HepG2 (cell line): ENCODE data around the gene TCAP. TPM values are rescaled to one million over a fixed set of nuclear protein-coding genes. Genes with fewer than 3 reads are reported as not detected.

Experiments
- ATAC-seq: fragments of 200-7000 bp; cut with Tn5 transposase; 3 replicates; pipeline ENCODE4 v1.9.1; 2020; ENCODE audit warnings: mild to moderate bottlenecking, moderate library complexity
- BruUV-seq: library from RNA; stranded (reverse); fragments of 400-500 nt; replicated peaks from 2 replicates; lab custom pipeline; 2021; lab: Mats Ljungman, UMichigan
- CTCF ChIA-PET: fragments of 300-600 bp; formaldehyde crosslinking; extraction: SDS; loops from one replicate; lab custom pipeline; 2021; ENCODE audit warnings: low total read pairs, inconsistent platforms, low intra/inter-chr PET ratio; lab: Yijun Ruan, JAX
- POLR2A ChIA-PET: fragments of 350-600 bp; sonication (Branson Sonifier 250); formaldehyde crosslinking; loops from one replicate; lab custom pipeline; 2020; ENCODE audit warnings: antibody characterized with exemption, inconsistent platforms; lab: Yijun Ruan, JAX
- DNase-seq: peaks from one replicate; pipeline ENCODE4 v3.0.0-alpha.2; 2015; ENCODE audit warnings: low spot score
- FAIRE-seq: peaks from 3 replicates; lab custom pipeline; 2011; peaks lifted over from hg19 to GRCh38; lab: Jason Lieb, UNC
- H2AFZ ChIP-seq: one replicate; pipeline ENCODE4 v1.6.1; 2011; ENCODE audit warnings: low read length, inconsistent platforms
- H3K27ac ChIP-seq: fragments of 300-600 bp; 3 replicates; pipeline ENCODE4 v1.8.0; 2011; ENCODE audit warnings: mixed run types, mild to moderate bottlenecking, mixed read lengths, low read length, inconsistent platforms; ENCODE audit not compliant: insufficient read depth; ENCODE audit errors: extremely low read length
- H3K27me3 ChIP-seq, 2 experiments: fragments of 200-600 bp in 1 of 2; 2 replicates in 1 of 2; 3 replicates in 1 of 2; pipeline versions ENCODE4 v1.6.0 to v1.8.0; 2011; ENCODE audit warnings: low read length in 2 of 2, mild to moderate bottlenecking in 2 of 2, moderate library complexity in 2 of 2, inconsistent platforms in 1 of 2; ENCODE audit not compliant: insufficient read depth in 2 of 2, control insufficient read depth in 1 of 2
- H3K36me3 ChIP-seq, 2 experiments: fragments of 200-600 bp in 1 of 2; replicated peaks in 1 of 2; 2 replicates in 1 of 2; 3 replicates in 1 of 2; pipeline versions ENCODE4 v1.5.1 to v1.8.0; 2011; ENCODE audit warnings: low read length in 2 of 2, inconsistent platforms in 1 of 2; ENCODE audit not compliant: insufficient read depth in 2 of 2, control insufficient read depth in 1 of 2
- H3K4me1 ChIP-seq: 2 replicates; pipeline ENCODE4 v1.5.1; 2012; ENCODE audit warnings: low read length, inconsistent platforms; ENCODE audit not compliant: insufficient read depth
- H3K4me2 ChIP-seq: 2 replicates; pipeline ENCODE4 v1.6.0; 2011; ENCODE audit warnings: low read depth, low read length, inconsistent platforms
- H3K4me3 ChIP-seq, 3 experiments: fragments of 200-600 bp in 1 of 3; sonication (generic), shearing (Covaris generic) in 1 of 3; replicated peaks in 1 of 3; 2 replicates each; pipeline ENCODE4 v1.5.1; 2011 to 2016; ENCODE audit warnings: low read length in 3 of 3, inconsistent platforms in 2 of 3, low read depth in 2 of 3, mild to moderate bottlenecking in 2 of 3, control low read depth in 1 of 3, mixed read lengths in 1 of 3; ENCODE audit not compliant: insufficient read depth in 1 of 3
- H3K79me2 ChIP-seq: one replicate; pipeline ENCODE4 v1.6.1; 2011; ENCODE audit warnings: low read length, inconsistent platforms; ENCODE audit not compliant: insufficient read depth
- H3K9ac ChIP-seq: 2 replicates; pipeline ENCODE4 v1.6.0; 2011; ENCODE audit warnings: mild to moderate bottlenecking, low read depth, low read length, inconsistent platforms; ENCODE audit not compliant: insufficient read depth
- H3K9me3 ChIP-seq: 2 replicates; pipeline ENCODE4 v1.5.1; 2012; ENCODE audit warnings: mild to moderate bottlenecking, low read length
- H4K20me1 ChIP-seq: 2 replicates; pipeline ENCODE4 v1.6.0; 2011; ENCODE audit warnings: inconsistent platforms, mild to moderate bottlenecking, low read length, moderate library complexity; ENCODE audit not compliant: insufficient read depth
- ARHGAP35 ChIP-seq: sonication (generic); formaldehyde crosslinking; IDR thresholded peaks from 2 replicates; pipeline ENCODE4 v1.9.0; 2022; ENCODE audit warnings: mild to moderate bottlenecking, inconsistent platforms, moderate library complexity, missing genetic modification reagents, borderline replicate concordance
- ATF7 ChIP-seq, 2 experiments: fragments of 450-650 bp in 1 of 2; sonication (generic) in 1 of 2; formaldehyde crosslinking in 1 of 2; IDR thresholded peaks; 2 replicates each; pipeline versions ENCODE4 v1.4.0 to v1.6.1; 2016 to 2020; ENCODE audit warnings: antibody characterized with exemption in 1 of 2, mild to moderate bottlenecking in 1 of 2, missing genetic modification reagents in 1 of 2
- BHLHE40 ChIP-seq: IDR thresholded peaks from 2 replicates; pipeline ENCODE4 v1.6.1; 2011; ENCODE audit warnings: low read length, improper control_type of control experiment
- CREM ChIP-seq, 2 experiments: sonication (generic) in 1 of 2; formaldehyde crosslinking in 1 of 2; IDR thresholded peaks; 2 replicates each; pipeline versions ENCODE4 v1.4.0 to v1.6.1; 2016 to 2020; ENCODE audit warnings: antibody characterized with exemption in 1 of 2, mild to moderate bottlenecking in 1 of 2, missing genetic modification reagents in 1 of 2
- DNMT3B ChIP-seq: conservative IDR thresholded peaks from 2 replicates; pipeline ENCODE4 v1.6.1; 2016; ENCODE audit warnings: missing biosample characterization, control low read depth
- ELF1 ChIP-seq: sonication (generic); formaldehyde crosslinking; IDR thresholded peaks from 2 replicates; pipeline ENCODE4 v1.4.0; 2020; ENCODE audit warnings: missing genetic modification reagents
- HMG20A ChIP-seq: IDR thresholded peaks from 2 replicates; pipeline ENCODE4 v1.6.1; 2016; ENCODE audit warnings: borderline replicate concordance
- JUND ChIP-seq: sonication (generic); formaldehyde crosslinking; IDR thresholded peaks from 2 replicates; pipeline ENCODE4 v1.8.0; 2022; ENCODE audit warnings: mild to moderate bottlenecking, missing genetic modification reagents
- NCOR1 ChIP-seq: fragments of 200-600 bp; sonication (generic); IDR thresholded peaks from 2 replicates; pipeline ENCODE4 v1.7.0; 2017; ENCODE audit warnings: antibody characterized with exemption, low read length, borderline replicate concordance
- NONO ChIP-seq, 2 experiments: fragments of 450-650 bp in 1 of 2; sonication (generic) in 1 of 2; formaldehyde crosslinking in 1 of 2; IDR thresholded peaks in 1 of 2; conservative IDR thresholded peaks in 1 of 2; 2 replicates each; pipeline versions ENCODE4 v1.6.1 to v1.8.0; 2017 to 2022; ENCODE audit warnings: mild to moderate bottlenecking in 1 of 2, missing genetic modification reagents in 1 of 2, moderate library complexity in 1 of 2
- PHF5A ChIP-seq: IDR thresholded peaks from one replicate; pipeline ENCODE4 v1.6.1; 2018; ENCODE audit warnings: low read depth, missing genetic modification reagents; ENCODE audit not compliant: unreplicated experiment
- SMARCC2 ChIP-seq: fragments of 450-650 bp; IDR thresholded peaks from 2 replicates; pipeline ENCODE4 v1.6.1; 2017; ENCODE audit warnings: antibody characterized with exemption, mild to moderate bottlenecking
- SOX13 ChIP-seq, 3 experiments: fragments of 450-650 bp in 1 of 3; sonication (generic) in 1 of 3; formaldehyde crosslinking in 1 of 3; IDR thresholded peaks in 2 of 3; conservative IDR thresholded peaks in 1 of 3; 2 replicates each; pipeline versions ENCODE4 v1.5.0 to v1.6.1; 2016 to 2020; ENCODE audit warnings: antibody characterized with exemption in 1 of 3, mild to moderate bottlenecking in 1 of 3, missing compliant biosample characterization in 1 of 3, missing genetic modification reagents in 1 of 3, moderate library complexity in 1 of 3
- TEAD3 ChIP-seq: optimal IDR thresholded peaks from 2 replicates; pipeline ENCODE3; 2016; ENCODE audit warnings: borderline replicate concordance
- ZEB1 ChIP-seq: IDR thresholded peaks from 2 replicates; pipeline ENCODE4 v1.6.1; 2012; ENCODE audit warnings: mild to moderate bottlenecking, low read depth, inconsistent platforms; ENCODE audit not compliant: insufficient replicate concordance
- ZFAT ChIP-seq: sonication (generic); formaldehyde crosslinking; conservative IDR thresholded peaks from 2 replicates; pipeline ENCODE4 v1.8.1; 2023; ENCODE audit warnings: missing genetic modification reagents, inconsistent platforms
- ZNF605 ChIP-seq: sonication (generic); formaldehyde crosslinking; IDR thresholded peaks from 2 replicates; pipeline ENCODE4 v1.8.0; 2022; ENCODE audit warnings: mild to moderate bottlenecking, missing genetic modification reagents
- ZNF792 ChIP-seq: IDR thresholded peaks from 2 replicates; pipeline ENCODE4 v1.6.1; 2016
- WGBS: methylation state at CpG from one replicate; pipeline ENCODE4 v1.1.6; 2017; ENCODE audit warnings: low lambda C conversion rate; 5-methylcytosine and 5-hydroxymethylcytosine counted together
- in situ Hi-C: cut with HindIII; loops from 2 replicates; pipeline ENCODE4 v1.10.0; 2017; ENCODE audit warnings: low pct_unique_long_range_greater_than_20kb; ENCODE audit not compliant: extremely low pct_ligation_motif_present
- intact Hi-C: fragments of 100-400 bp; cut with micrococcal nuclease; formaldehyde crosslinking; loops from one replicate; pipeline ENCODE4 v1.10.0; 2022; ENCODE audit not compliant: unreplicated experiment
- polyA plus RNA-seq, 8 experiments: library from polyadenylated mRNA; depleted of rRNA in 3 of 8; stranded (reverse) in 7 of 8; unstranded in 1 of 8; fragments of >200 nt; fragmentation: Illumina TruSeq in 4 of 8; extraction: Trizol in 4 of 8; gene quantifications; 2 replicates each; pipeline versions ENCODE4 v1.2.1 to v1.2.3, GENCODE V29; 2011 to 2016; ENCODE audit warnings: low read depth in 4 of 8, missing spikeins in 1 of 8, mixed read lengths in 1 of 8; ENCODE audit not compliant: insufficient read depth in 1 of 8
- total RNA-seq, 5 experiments: library from RNA; depleted of rRNA; stranded (reverse); fragments of >200 nt; fragmentation: Illumina TruSeq; extraction: Trizol; gene quantifications; 2 replicates each; pipeline ENCODE4 v1.2.3, GENCODE V29; 2016; ENCODE audit warnings: low read depth in 1 of 5
- TF ChIP-seq, protein P1 (sequence below): sonication (generic); formaldehyde crosslinking; IDR thresholded peaks from 2 replicates; pipeline ENCODE4 v1.4.0; 2020; ENCODE audit warnings: missing genetic modification reagents
- TF ChIP-seq, protein P2 (sequence below): IDR thresholded peaks from 2 replicates; pipeline ENCODE4 v1.6.1; 2016; ENCODE audit warnings: missing compliant biosample characterization, missing genetic modification reagents, borderline replicate concordance
- TF ChIP-seq, protein P3 (sequence below): sonication (generic); formaldehyde crosslinking; IDR thresholded peaks from 2 replicates; pipeline ENCODE4 v1.5.0; 2020; ENCODE audit warnings: mild to moderate bottlenecking, low read depth, missing genetic modification reagents, borderline replicate concordance

TCAP gene
- total and polyA plus RNA-seq, 2 of the 13 experiments (the other 11 are each of a cell fraction or from before 2014, with no cell fraction given): 0.24 to 0.65 TPM

DNA sequence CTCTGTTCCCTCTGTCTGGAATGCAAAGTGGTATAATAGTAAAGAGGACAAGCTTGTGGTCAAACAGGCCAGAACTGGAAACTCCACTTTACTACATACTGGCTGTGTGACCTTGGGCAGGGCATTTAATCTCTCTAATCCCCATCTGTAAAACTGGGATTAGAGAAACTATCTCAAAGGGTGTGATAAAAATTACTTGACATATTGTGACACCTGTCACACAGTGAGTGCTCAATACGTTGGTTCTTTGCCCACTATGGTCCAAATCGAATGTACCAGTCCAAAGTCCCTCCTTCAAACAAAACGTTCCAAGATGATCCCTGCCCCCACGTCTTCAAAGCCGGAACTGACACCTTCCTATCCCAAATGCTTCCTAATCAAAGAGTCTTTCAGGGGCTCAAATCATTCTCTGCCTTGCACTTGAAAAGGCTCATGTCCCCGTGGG lies 22.0 kb downstream of the TCAP start:
- peak overlapping the region; percentile 88 for H3K27ac ChIP-seq
- ChIA-PET CTCF (no interaction called here), POLR2A (interaction anchor here (1.0 to 4.9 kb wide), 11 partner anchors 9 to 487 kb away, joined by 3 to 118 read pairs (median 25); partner anchors contain the start of genes ERBB2, MIEN1, PNMT and RPL19)
- peak; percentile 43 for FAIRE-seq
- H3K4me3 ChIP-seq: peak overlapping the region; percentile 72 to 76 (median 74)
- peaks cover 26% of the 10 kb centered on the region for H3K4me1 ChIP-seq
- H3K9me3 ChIP-seq: no peaks in the 10 kb centered on the region
- intact Hi-C loops (loop anchor here (1.0 kb wide), 1 partner anchor 8 kb away; no protein-coding TSS in a partner anchor), in situ Hi-C loops (no loop called here)
- no peaks in the 10 kb centered on the region for H4K20me1 ChIP-seq
- BruUV-seq: TSS peak; percentile 84
- peak overlapping the region; percentile 17 for H2AFZ ChIP-seq
- no peaks in the 10 kb centered on the region for H3K79me2 ChIP-seq
- H3K4me2 ChIP-seq: peak overlapping the region; percentile 94
- WGBS: 2% methylated on average over 6 of the region's 6 CpGs
- DNase-seq: no peak
- no peaks in the 10 kb centered on the region; a peak in 1 of 5 replicates for H3K27me3 ChIP-seq
- peaks cover 0 to 2% of the 10 kb centered on the region in 2 experiments; a peak in 2 of 5 replicates for H3K36me3 ChIP-seq
- peak; percentile 6 for ATAC-seq
- peak overlapping the region; percentile 83 for H3K9ac ChIP-seq
- TF ChIP-seq ZFAT (CRISPR knock-in tag): no peak
- peak; percentile 59; the same call in 1 of the 2 replicates for TF ChIP-seq DNMT3B (CRISPR knock-in tag)
- peak; percentile 50; the same call in 1 of the 2 replicates for TF ChIP-seq SOX13 (IDR thresholded peaks at IDR 0.05)
- TF ChIP-seq SOX13 (CRISPR knock-in tag; conservative IDR thresholded peaks at IDR 0.05 in 1 of 2, IDR thresholded peaks at IDR 0.05 in 1 of 2): peak in 1 of 2 experiments; percentile 69; a peak in 2 of 4 replicates
- TF ChIP-seq JUND (CRISPR knock-in tag): no peak
- 0 out of 2 replicates have a peak, but pooled peaks have one; percentile 5 for TF ChIP-seq BHLHE40
- TF ChIP-seq ATF7 (IDR thresholded peaks at IDR 0.05): no peak
- no peak; the same call in 1 of the 2 replicates for TF ChIP-seq ATF7 (CRISPR knock-in tag; IDR thresholded peaks at IDR 0.05)
- TF ChIP-seq ARHGAP35 (CRISPR knock-in tag): no peak
- peak; percentile 31; the same call in 1 of the 2 replicates for TF ChIP-seq HMG20A (CRISPR knock-in tag)
- peak; percentile 62; the same call in 1 of the 2 replicates for TF ChIP-seq CREM (IDR thresholded peaks at IDR 0.05)
- no peak for TF ChIP-seq CREM (CRISPR knock-in tag; IDR thresholded peaks at IDR 0.05)
- no peak; the same call in 1 of the 2 replicates for TF ChIP-seq ZNF792 (CRISPR knock-in tag)
- peak; percentile 71 for TF ChIP-seq ZEB1
- TF ChIP-seq, protein P1, sequence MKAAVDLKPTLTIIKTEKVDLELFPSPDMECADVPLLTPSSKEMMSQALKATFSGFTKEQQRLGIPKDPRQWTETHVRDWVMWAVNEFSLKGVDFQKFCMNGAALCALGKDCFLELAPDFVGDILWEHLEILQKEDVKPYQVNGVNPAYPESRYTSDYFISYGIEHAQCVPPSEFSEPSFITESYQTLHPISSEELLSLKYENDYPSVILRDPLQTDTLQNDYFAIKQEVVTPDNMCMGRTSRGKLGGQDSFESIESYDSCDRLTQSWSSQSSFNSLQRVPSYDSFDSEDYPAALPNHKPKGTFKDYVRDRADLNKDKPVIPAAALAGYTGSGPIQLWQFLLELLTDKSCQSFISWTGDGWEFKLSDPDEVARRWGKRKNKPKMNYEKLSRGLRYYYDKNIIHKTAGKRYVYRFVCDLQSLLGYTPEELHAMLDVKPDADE: 0 out of 2 replicates have a peak, but pooled peaks have one; percentile 10
- peak; percentile 35 for TF ChIP-seq PHF5A
- TF ChIP-seq, protein P2, sequence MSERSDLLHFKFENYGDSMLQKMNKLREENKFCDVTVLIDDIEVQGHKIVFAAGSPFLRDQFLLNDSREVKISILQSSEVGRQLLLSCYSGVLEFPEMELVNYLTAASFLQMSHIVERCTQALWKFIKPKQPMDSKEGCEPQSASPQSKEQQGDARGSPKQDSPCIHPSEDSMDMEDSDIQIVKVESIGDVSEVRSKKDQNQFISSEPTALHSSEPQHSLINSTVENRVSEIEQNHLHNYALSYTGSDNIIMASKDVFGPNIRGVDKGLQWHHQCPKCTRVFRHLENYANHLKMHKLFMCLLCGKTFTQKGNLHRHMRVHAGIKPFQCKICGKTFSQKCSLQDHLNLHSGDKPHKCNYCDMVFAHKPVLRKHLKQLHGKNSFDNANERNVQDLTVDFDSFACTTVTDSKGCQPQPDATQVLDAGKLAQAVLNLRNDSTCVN: 0 out of 2 replicates have a peak, but pooled peaks have one; percentile 6
- TF ChIP-seq TEAD3 (CRISPR knock-in tag): peak; percentile 85
- TF ChIP-seq ELF1 (CRISPR knock-in tag): peak; percentile 36; the same call in 1 of the 2 replicates
- peak; percentile 77; the same call in 1 of the 2 replicates for TF ChIP-seq NCOR1
- no peak for TF ChIP-seq NONO (IDR thresholded peaks at IDR 0.05)
- peak; percentile 5; the same call in 1 of the 2 replicates for TF ChIP-seq NONO (CRISPR knock-in tag; conservative IDR thresholded peaks at IDR 0.05)
- TF ChIP-seq, protein P3, sequence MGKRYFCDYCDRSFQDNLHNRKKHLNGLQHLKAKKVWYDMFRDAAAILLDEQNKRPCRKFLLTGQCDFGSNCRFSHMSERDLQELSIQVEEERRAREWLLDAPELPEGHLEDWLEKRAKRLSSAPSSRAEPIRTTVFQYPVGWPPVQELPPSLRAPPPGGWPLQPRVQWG (CRISPR knock-in tag): no peak
- TF ChIP-seq ZNF605: peak; percentile 61
- TF ChIP-seq SMARCC2: 0 out of 2 replicates have a peak, but pooled peaks have one; percentile 27
